ENCODE results near the gene MAD1L1.

GRCh38 chr7:2141021-2141410 is 91.7 kb downstream of the MAD1L1 start:
- TF ChIP-seq POLR2A (IDR thresholded peaks at IDR 0.05; ENCODE audit: low read depth, low read length) (no peak), POLR2AphosphoS5 (IDR thresholded peaks at IDR 0.05; ENCODE audit: low read depth, low read length) (no peak)
